HepG2 (cell line): Measurements from ENCODE around the gene TBC1D1. TPM values are rescaled to one million over a fixed set of nuclear protein-coding genes. Genes with fewer than 3 reads are reported as not detected.

Source experiments
- ATAC-seq: fragments of 200-7000 bp; cut with Tn5 transposase; 3 replicates; pipeline ENCODE4 v1.9.1; 2020; ENCODE audit warnings: mild to moderate bottlenecking, moderate library complexity
- BruUV-seq: library from RNA; stranded (reverse); fragments of 400-500 nt; replicated peaks from 2 replicates; lab custom pipeline; 2021; lab: Mats Ljungman, UMichigan
- CTCF ChIA-PET: fragments of 300-600 bp; formaldehyde crosslinking; extraction: SDS; loops from one replicate; lab custom pipeline; 2021; ENCODE audit warnings: low total read pairs, inconsistent platforms, low intra/inter-chr PET ratio; lab: Yijun Ruan, JAX
- POLR2A ChIA-PET: fragments of 350-600 bp; sonication (Branson Sonifier 250); formaldehyde crosslinking; loops from one replicate; lab custom pipeline; 2020; ENCODE audit warnings: antibody characterized with exemption, inconsistent platforms; lab: Yijun Ruan, JAX
- DNase-seq: peaks from one replicate; pipeline ENCODE4 v3.0.0-alpha.2; 2015; ENCODE audit warnings: low spot score
- FAIRE-seq: peaks from 3 replicates; lab custom pipeline; 2011; peaks lifted over from hg19 to GRCh38; lab: Jason Lieb, UNC
- H2AFZ ChIP-seq: one replicate; pipeline ENCODE4 v1.6.1; 2011; ENCODE audit warnings: low read length, inconsistent platforms
- H3K27ac ChIP-seq: fragments of 300-600 bp; 3 replicates; pipeline ENCODE4 v1.8.0; 2011; ENCODE audit warnings: mixed run types, mild to moderate bottlenecking, mixed read lengths, low read length, inconsistent platforms; ENCODE audit not compliant: insufficient read depth; ENCODE audit errors: extremely low read length
- H3K27me3 ChIP-seq, 2 experiments: fragments of 200-600 bp in 1 of 2; 2 replicates in 1 of 2; 3 replicates in 1 of 2; pipeline versions ENCODE4 v1.6.0 to v1.8.0; 2011; ENCODE audit warnings: low read length in 2 of 2, mild to moderate bottlenecking in 2 of 2, moderate library complexity in 2 of 2, inconsistent platforms in 1 of 2; ENCODE audit not compliant: insufficient read depth in 2 of 2, control insufficient read depth in 1 of 2
- H3K36me3 ChIP-seq, 2 experiments: fragments of 200-600 bp in 1 of 2; replicated peaks in 1 of 2; 2 replicates in 1 of 2; 3 replicates in 1 of 2; pipeline versions ENCODE4 v1.5.1 to v1.8.0; 2011; ENCODE audit warnings: low read length in 2 of 2, inconsistent platforms in 1 of 2; ENCODE audit not compliant: insufficient read depth in 2 of 2, control insufficient read depth in 1 of 2
- H3K4me1 ChIP-seq: 2 replicates; pipeline ENCODE4 v1.5.1; 2012; ENCODE audit warnings: low read length, inconsistent platforms; ENCODE audit not compliant: insufficient read depth
- H3K4me2 ChIP-seq: 2 replicates; pipeline ENCODE4 v1.6.0; 2011; ENCODE audit warnings: low read depth, low read length, inconsistent platforms
- H3K4me3 ChIP-seq, 3 experiments: fragments of 200-600 bp in 1 of 3; sonication (generic), shearing (Covaris generic) in 1 of 3; replicated peaks in 1 of 3; 2 replicates each; pipeline ENCODE4 v1.5.1; 2011 to 2016; ENCODE audit warnings: low read length in 3 of 3, inconsistent platforms in 2 of 3, low read depth in 2 of 3, mild to moderate bottlenecking in 2 of 3, control low read depth in 1 of 3, mixed read lengths in 1 of 3; ENCODE audit not compliant: insufficient read depth in 1 of 3
- H3K79me2 ChIP-seq: one replicate; pipeline ENCODE4 v1.6.1; 2011; ENCODE audit warnings: low read length, inconsistent platforms; ENCODE audit not compliant: insufficient read depth
- H3K9ac ChIP-seq: 2 replicates; pipeline ENCODE4 v1.6.0; 2011; ENCODE audit warnings: mild to moderate bottlenecking, low read depth, low read length, inconsistent platforms; ENCODE audit not compliant: insufficient read depth
- H3K9me3 ChIP-seq: 2 replicates; pipeline ENCODE4 v1.5.1; 2012; ENCODE audit warnings: mild to moderate bottlenecking, low read length
- H4K20me1 ChIP-seq: 2 replicates; pipeline ENCODE4 v1.6.0; 2011; ENCODE audit warnings: inconsistent platforms, mild to moderate bottlenecking, low read length, moderate library complexity; ENCODE audit not compliant: insufficient read depth
- MED1 ChIP-seq: sonication (generic); formaldehyde crosslinking; IDR thresholded peaks from 2 replicates; pipeline ENCODE4 v1.4.0; 2020; ENCODE audit warnings: missing genetic modification reagents
- ZBTB4 ChIP-seq: sonication (generic); formaldehyde crosslinking; IDR thresholded peaks from 2 replicates; pipeline ENCODE4 v1.4.0; 2020; ENCODE audit warnings: missing genetic modification reagents, mild to moderate bottlenecking, borderline replicate concordance
- ZMAT3 ChIP-seq: sonication (generic); formaldehyde crosslinking; conservative IDR thresholded peaks from 2 replicates; pipeline ENCODE4 v1.7.0; 2021; ENCODE audit warnings: missing genetic modification reagents
- ZNF354B ChIP-seq: sonication (generic); formaldehyde crosslinking; IDR thresholded peaks from 2 replicates; pipeline ENCODE4 v1.8.0; 2022; ENCODE audit warnings: mild to moderate bottlenecking, missing genetic modification reagents
- ZNF441 ChIP-seq: sonication (generic); formaldehyde crosslinking; IDR thresholded peaks from 2 replicates; pipeline ENCODE4 v1.7.0; 2021; ENCODE audit warnings: missing genetic modification reagents, borderline replicate concordance
- WGBS: methylation state at CpG from one replicate; pipeline ENCODE4 v1.1.6; 2017; ENCODE audit warnings: low lambda C conversion rate; 5-methylcytosine and 5-hydroxymethylcytosine counted together
- in situ Hi-C: cut with HindIII; loops from 2 replicates; pipeline ENCODE4 v1.10.0; 2017; ENCODE audit warnings: low pct_unique_long_range_greater_than_20kb; ENCODE audit not compliant: extremely low pct_ligation_motif_present
- intact Hi-C: fragments of 100-400 bp; cut with micrococcal nuclease; formaldehyde crosslinking; loops from one replicate; pipeline ENCODE4 v1.10.0; 2022; ENCODE audit not compliant: unreplicated experiment
- polyA plus RNA-seq, 8 experiments: library from polyadenylated mRNA; depleted of rRNA in 3 of 8; stranded (reverse) in 7 of 8; unstranded in 1 of 8; fragments of >200 nt; fragmentation: Illumina TruSeq in 4 of 8; extraction: Trizol in 4 of 8; gene quantifications; 2 replicates each; pipeline versions ENCODE4 v1.2.1 to v1.2.3, GENCODE V29; 2011 to 2016; ENCODE audit warnings: low read depth in 4 of 8, missing spikeins in 1 of 8, mixed read lengths in 1 of 8; ENCODE audit not compliant: insufficient read depth in 1 of 8
- total RNA-seq, 5 experiments: library from RNA; depleted of rRNA; stranded (reverse); fragments of >200 nt; fragmentation: Illumina TruSeq; extraction: Trizol; gene quantifications; 2 replicates each; pipeline ENCODE4 v1.2.3, GENCODE V29; 2016; ENCODE audit warnings: low read depth in 1 of 5
- TF ChIP-seq, protein P1 (sequence below): sonication (generic); formaldehyde crosslinking; IDR thresholded peaks from 2 replicates; pipeline ENCODE4 v1.4.0; 2020; ENCODE audit warnings: missing genetic modification reagents, borderline replicate concordance
- TF ChIP-seq, protein P2 (sequence below), 2 experiments: sonication (generic) in 1 of 2; formaldehyde crosslinking in 1 of 2; IDR thresholded peaks; 2 replicates each; pipeline versions ENCODE4 v1.6.1 to v1.9.0; 2014 to 2022; ENCODE audit warnings: antibody characterized with exemption in 1 of 2, borderline replicate concordance in 1 of 2, inconsistent platforms in 1 of 2, low read depth in 1 of 2, missing genetic modification reagents in 1 of 2

The TBC1D1 gene
- total and polyA plus RNA-seq, 2 of the 13 experiments (the other 11 are each of a cell fraction or from before 2014, with no cell fraction given) = 37.3 to 62.8 TPM

DNA sequence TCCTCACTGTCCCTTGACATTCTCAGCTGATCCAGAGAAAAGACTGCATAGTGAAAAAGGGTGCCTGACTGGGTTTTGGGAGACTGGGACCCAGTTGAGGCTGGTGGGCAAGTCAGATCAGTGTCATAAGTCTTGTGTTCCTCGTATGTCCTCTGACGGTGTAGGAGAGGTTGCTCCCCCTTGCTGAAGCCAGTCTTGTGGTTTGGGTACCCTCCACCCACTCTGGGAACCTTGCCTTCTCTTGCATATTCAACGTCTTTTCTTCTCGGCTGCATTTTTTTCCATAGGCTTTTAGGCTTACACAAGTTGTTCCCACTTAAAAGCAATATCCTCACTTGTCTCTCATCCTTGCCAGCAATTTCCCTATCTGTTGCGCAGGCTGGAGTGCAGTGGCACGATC lies 281.2 kb downstream of the TBC1D1 start (continued):
- TF ChIP-seq ZBTB4 (CRISPR knock-in tag) (no peak), MED1 (CRISPR knock-in tag) (no peak), ZMAT3 (no peak)
- TF ChIP-seq, protein P1, sequence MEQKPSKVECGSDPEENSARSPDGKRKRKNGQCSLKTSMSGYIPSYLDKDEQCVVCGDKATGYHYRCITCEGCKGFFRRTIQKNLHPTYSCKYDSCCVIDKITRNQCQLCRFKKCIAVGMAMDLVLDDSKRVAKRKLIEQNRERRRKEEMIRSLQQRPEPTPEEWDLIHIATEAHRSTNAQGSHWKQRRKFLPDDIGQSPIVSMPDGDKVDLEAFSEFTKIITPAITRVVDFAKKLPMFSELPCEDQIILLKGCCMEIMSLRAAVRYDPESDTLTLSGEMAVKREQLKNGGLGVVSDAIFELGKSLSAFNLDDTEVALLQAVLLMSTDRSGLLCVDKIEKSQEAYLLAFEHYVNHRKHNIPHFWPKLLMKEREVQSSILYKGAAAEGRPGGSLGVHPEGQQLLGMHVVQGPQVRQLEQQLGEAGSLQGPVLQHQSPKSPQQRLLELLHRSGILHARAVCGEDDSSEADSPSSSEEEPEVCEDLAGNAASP (CRISPR knock-in tag) = no peak

- H3K9ac ChIP-seq = no peak overlapping the region
- no peak for ATAC-seq
- CTCF ChIA-PET = no interaction called here
- BruUV-seq = no TSS peak
- intact Hi-C loops = no loop called here
- TF ChIP-seq, protein P2, sequence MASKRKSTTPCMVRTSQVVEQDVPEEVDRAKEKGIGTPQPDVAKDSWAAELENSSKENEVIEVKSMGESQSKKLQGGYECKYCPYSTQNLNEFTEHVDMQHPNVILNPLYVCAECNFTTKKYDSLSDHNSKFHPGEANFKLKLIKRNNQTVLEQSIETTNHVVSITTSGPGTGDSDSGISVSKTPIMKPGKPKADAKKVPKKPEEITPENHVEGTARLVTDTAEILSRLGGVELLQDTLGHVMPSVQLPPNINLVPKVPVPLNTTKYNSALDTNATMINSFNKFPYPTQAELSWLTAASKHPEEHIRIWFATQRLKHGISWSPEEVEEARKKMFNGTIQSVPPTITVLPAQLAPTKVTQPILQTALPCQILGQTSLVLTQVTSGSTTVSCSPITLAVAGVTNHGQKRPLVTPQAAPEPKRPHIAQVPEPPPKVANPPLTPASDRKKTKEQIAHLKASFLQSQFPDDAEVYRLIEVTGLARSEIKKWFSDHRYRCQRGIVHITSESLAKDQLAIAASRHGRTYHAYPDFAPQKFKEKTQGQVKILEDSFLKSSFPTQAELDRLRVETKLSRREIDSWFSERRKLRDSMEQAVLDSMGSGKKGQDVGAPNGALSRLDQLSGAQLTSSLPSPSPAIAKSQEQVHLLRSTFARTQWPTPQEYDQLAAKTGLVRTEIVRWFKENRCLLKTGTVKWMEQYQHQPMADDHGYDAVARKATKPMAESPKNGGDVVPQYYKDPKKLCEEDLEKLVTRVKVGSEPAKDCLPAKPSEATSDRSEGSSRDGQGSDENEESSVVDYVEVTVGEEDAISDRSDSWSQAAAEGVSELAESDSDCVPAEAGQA (IDR thresholded peaks at IDR 0.05; ENCODE audit: low read depth) = no peak
- TF ChIP-seq, protein P2 (CRISPR knock-in tag; IDR thresholded peaks at IDR 0.05; ENCODE audit: borderline replicate concordance) = no peak
- TF ChIP-seq ZNF441 (CRISPR knock-in tag) (no peak), ZNF354B (CRISPR knock-in tag) (no peak)
- no peak for FAIRE-seq
- H3K79me2 ChIP-seq = no peaks in the 10 kb centered on the region
- POLR2A ChIA-PET = interaction anchor here (0.8 kb wide), 1 partner anchor 12 kb away, joined by 3 read pairs; no protein-coding TSS in a partner anchor
- H3K27me3 ChIP-seq = no peaks in the 10 kb centered on the region
- no peak overlapping the region for H3K4me2 ChIP-seq
- in situ Hi-C loops = no loop called here
- H3K9me3 ChIP-seq = no peaks in the 10 kb centered on the region
- no peak for DNase-seq
- no peaks in the 10 kb centered on the region for H4K20me1 ChIP-seq
- H2AFZ ChIP-seq = no peak overlapping the region
- 99% methylated on average over 4 of the region's 4 CpGs for WGBS
- H3K4me1 ChIP-seq = peaks cover 51% of the 10 kb centered on the region
- H3K4me3 ChIP-seq = no peak overlapping the region
- no peaks in the 10 kb centered on the region for H3K36me3 ChIP-seq
- H3K27ac ChIP-seq = no peak overlapping the region
Measured at GRCh38 chr4:38173935-38174518, 283.1 kb downstream of the TBC1D1 start.
